MCF 10A (cell line): ENCODE data around the gene FBXW5. TPM values are rescaled to one million over a fixed set of nuclear protein-coding genes. Genes with fewer than 3 reads are reported as not detected.
A peak's percentile ranks its signal among the peaks of the same experiment; 100 is the strongest.

Experiments
- BruUV-seq: library from RNA; stranded (reverse); fragments of 400-500 nt; replicated peaks from 2 replicates; lab custom pipeline; 2021; lab: Mats Ljungman, UMichigan
- CTCF ChIA-PET: fragments of 300-600 bp; sonication (Branson Sonifier 250); formaldehyde crosslinking; extraction: SDS; loops from one replicate; lab custom pipeline; 2021; ENCODE audit warnings: antibody characterized with exemption, inconsistent platforms; lab: Yijun Ruan, JAX
- POLR2A ChIA-PET: fragments of 300-600, 350-650 bp; sonication (Branson Sonifier 250); formaldehyde crosslinking; extraction: SDS; loops from one replicate; lab custom pipeline; 2020; ENCODE audit warnings: antibody characterized with exemption, inconsistent platforms; lab: Yijun Ruan, JAX
- DNase-seq: peaks from one replicate; pipeline ENCODE4 v3.0.0-alpha.2; 2018; ENCODE audit not compliant: unreplicated experiment
- H3K27ac Mint-ChIP-seq: one replicate; pipeline ENCODE4 v1.8.0; 2022; ENCODE audit warnings: mild to moderate bottlenecking, low read depth, mixed read lengths; ENCODE audit not compliant: unreplicated experiment
- H3K27me3 Mint-ChIP-seq: one replicate; pipeline ENCODE4 v1.8.0; 2022; ENCODE audit warnings: mixed read lengths; ENCODE audit not compliant: insufficient read depth, unreplicated experiment
- H3K36me3 Mint-ChIP-seq: one replicate; pipeline ENCODE4 v1.8.0; 2022; ENCODE audit warnings: mild to moderate bottlenecking, moderate library complexity, mixed read lengths; ENCODE audit not compliant: insufficient read depth, unreplicated experiment
- H3K4me1 Mint-ChIP-seq: one replicate; pipeline ENCODE4 v1.8.0; 2022; ENCODE audit warnings: mixed read lengths; ENCODE audit not compliant: insufficient read depth, unreplicated experiment
- H3K4me3 Mint-ChIP-seq: one replicate; pipeline ENCODE4 v1.8.0; 2022; ENCODE audit warnings: mild to moderate bottlenecking, moderate library complexity, mixed read lengths; ENCODE audit not compliant: unreplicated experiment
- H3K9me3 Mint-ChIP-seq: one replicate; pipeline ENCODE4 v1.8.0; 2022; ENCODE audit warnings: mixed read lengths; ENCODE audit not compliant: unreplicated experiment
- intact Hi-C: fragments of 100-400 bp; cut with micrococcal nuclease; formaldehyde crosslinking; loops from 2 replicates; pipeline ENCODE4 v1.14.1; 2022
- total RNA-seq: library from RNA; stranded (reverse); gene quantifications from 2 replicates; pipeline ENCODE4 v1.2.3, GENCODE V29; 2022
- TF ChIP-seq, protein P1 (sequence below): fragments of 200-600 bp; IDR thresholded peaks from one replicate; pipeline ENCODE4 v1.8.0; 2022; ENCODE audit warnings: antibody characterized with exemption, mild to moderate bottlenecking; ENCODE audit not compliant: unreplicated experiment

Gene FBXW5
- total RNA-seq, 1 experiment from 2014 or later: 100 TPM

DNA sequence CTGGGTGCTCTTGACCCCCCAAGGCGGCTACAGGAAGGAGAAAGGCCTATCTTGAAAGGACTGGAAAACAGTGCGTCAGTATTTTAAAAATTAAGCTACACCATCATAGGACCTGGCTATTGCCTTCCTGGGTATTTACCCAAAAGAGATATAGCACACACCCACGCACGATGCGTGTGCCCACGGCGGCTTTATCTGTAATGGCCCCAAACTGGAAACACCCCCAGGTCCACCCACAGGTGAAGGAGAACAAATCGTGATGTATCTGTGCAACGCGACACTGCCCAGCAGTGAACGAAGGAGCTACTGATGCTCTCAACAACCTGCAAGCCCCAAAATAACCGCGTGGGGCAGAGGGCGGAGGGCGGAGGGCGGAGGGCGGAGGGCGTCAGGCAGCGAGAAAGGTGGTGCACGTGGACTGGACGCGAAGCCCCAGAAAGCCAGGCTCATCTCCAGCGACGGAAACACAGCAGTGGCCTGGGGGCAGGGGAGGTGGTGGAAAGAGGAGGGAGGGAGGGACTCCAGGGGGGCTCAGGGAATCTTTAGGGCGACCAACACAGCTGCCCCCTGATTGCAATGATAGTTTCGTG, 20.4 kb upstream of the FBXW5 start:
- Mint-ChIP-seq H3K36me3 (peaks cover 7% of the 10 kb centered on the region), H3K27ac (no peak overlapping the region), H3K4me1 (peaks cover 9% of the 10 kb centered on the region), H3K9me3 (no peaks in the 10 kb centered on the region), H3K27me3 (no peaks in the 10 kb centered on the region), H3K4me3 (no peak overlapping the region)
- ChIA-PET POLR2A (interaction anchor here (0.6 to 1.2 kb wide), 4 partner anchors 10 to 123 kb away, joined by 3 to 4 read pairs (median 3); partner anchors contain the start of gene AJM1), CTCF (interaction anchor here (0.8 to 1.6 kb wide), 3 partner anchors 10 to 199 kb away, joined by 3 to 4 read pairs (median 3); no protein-coding TSS in a partner anchor)
- TF ChIP-seq, protein P1, sequence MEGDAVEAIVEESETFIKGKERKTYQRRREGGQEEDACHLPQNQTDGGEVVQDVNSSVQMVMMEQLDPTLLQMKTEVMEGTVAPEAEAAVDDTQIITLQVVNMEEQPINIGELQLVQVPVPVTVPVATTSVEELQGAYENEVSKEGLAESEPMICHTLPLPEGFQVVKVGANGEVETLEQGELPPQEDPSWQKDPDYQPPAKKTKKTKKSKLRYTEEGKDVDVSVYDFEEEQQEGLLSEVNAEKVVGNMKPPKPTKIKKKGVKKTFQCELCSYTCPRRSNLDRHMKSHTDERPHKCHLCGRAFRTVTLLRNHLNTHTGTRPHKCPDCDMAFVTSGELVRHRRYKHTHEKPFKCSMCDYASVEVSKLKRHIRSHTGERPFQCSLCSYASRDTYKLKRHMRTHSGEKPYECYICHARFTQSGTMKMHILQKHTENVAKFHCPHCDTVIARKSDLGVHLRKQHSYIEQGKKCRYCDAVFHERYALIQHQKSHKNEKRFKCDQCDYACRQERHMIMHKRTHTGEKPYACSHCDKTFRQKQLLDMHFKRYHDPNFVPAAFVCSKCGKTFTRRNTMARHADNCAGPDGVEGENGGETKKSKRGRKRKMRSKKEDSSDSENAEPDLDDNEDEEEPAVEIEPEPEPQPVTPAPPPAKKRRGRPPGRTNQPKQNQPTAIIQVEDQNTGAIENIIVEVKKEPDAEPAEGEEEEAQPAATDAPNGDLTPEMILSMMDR: no peak
- intact Hi-C loops: no loop called here
- no peak for DNase-seq
- BruUV-seq: no TSS peak

DNA sequence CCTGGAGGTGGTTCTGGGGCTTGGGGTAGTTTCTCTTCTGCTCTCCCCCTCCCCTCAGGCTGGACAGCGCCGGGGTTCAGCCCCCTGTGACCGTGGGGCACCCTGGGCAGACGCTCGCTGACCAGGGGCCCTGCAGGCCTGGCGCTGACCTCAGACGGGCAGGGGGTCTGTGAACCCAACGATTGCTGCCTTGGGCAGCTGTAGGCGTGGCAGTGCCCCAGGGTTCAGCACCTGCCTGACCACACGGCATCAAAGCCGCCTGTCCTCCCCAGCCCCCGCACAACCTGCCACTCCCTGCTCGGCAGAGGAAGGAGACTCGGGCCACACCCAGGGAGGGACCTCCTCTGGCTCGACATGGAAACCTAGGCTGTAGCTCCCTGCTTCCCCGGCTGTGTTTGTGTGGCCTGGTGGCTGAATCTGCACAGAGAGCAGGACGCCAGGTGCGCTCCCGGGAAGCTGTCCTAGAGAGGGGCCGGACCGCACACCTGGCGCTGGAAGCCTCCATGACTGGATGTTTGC, 19.7 kb upstream of the FBXW5 start:
- H3K27me3 Mint-ChIP-seq: no peaks in the 10 kb centered on the region
- ChIA-PET POLR2A (interaction anchor here (0.6 to 1.2 kb wide), 4 partner anchors 9 to 122 kb away, joined by 3 to 4 read pairs (median 3); partner anchors contain the start of gene AJM1), CTCF (interaction anchor here (0.7 to 1.6 kb wide), 3 partner anchors 16 to 198 kb away, joined by 3 to 4 read pairs (median 4); no protein-coding TSS in a partner anchor)
- H3K27ac Mint-ChIP-seq: no peak overlapping the region
- peaks cover 10% of the 10 kb centered on the region for H3K4me1 Mint-ChIP-seq
- no TSS peak for BruUV-seq
- TF ChIP-seq, protein P1: no peak
- DNase-seq: peak; percentile 33
- peaks cover 7% of the 10 kb centered on the region for H3K36me3 Mint-ChIP-seq
- no peak overlapping the region for H3K4me3 Mint-ChIP-seq
- H3K9me3 Mint-ChIP-seq: no peaks in the 10 kb centered on the region
- intact Hi-C loops: no loop called here

DNA sequence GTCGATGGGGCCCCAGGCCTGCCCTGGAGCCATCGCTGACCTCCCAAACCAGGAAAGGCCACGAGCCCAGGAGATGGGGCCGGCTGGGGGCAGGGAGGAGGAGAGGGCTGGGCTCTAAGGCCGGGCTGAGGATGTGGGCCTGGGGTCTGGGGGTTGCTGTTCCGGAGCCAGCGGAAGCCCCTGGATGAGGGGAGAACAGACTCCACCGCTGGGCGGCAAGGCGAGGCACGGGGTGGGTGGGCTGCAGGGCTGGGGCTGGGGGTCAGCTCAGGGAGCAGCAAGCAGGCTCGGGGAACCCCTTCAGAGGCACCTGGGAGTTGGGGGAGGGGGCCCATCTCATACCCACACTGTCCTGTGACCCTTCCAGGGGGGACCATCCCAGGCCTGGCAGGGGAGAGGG, 19.2 kb upstream of the FBXW5 start:
- Mint-ChIP-seq H3K36me3 (peaks cover 7% of the 10 kb centered on the region), H3K9me3 (no peaks in the 10 kb centered on the region)
- no TSS peak for BruUV-seq

DNA sequence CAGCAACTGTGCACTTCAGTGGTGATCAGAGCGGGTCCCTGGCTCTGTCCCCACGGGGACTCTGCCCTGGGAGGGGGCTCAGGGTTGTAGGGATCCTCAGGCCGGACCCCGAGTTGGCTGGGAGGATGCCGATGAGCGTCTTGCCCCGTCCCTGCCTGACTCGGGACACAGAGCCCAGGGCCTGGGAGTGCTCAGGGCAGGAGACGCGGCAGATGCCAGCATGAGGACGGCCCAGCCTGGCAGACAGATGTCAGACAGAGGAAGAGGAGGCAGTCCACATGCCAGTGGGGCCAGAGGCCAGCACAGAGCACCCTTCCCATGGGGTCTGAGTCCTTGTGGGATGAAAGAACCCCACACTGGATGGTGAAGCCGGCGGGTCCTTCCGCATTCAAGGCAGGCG, 18.8 kb upstream of the FBXW5 start:
- CTCF ChIA-PET: no interaction called here
- TF ChIP-seq, protein P1: no peak
- Mint-ChIP-seq H3K4me1 (peaks cover 10% of the 10 kb centered on the region), H3K9me3 (no peaks in the 10 kb centered on the region), H3K36me3 (peaks cover 7% of the 10 kb centered on the region), H3K4me3 (no peak overlapping the region), H3K27ac (no peak overlapping the region), H3K27me3 (no peaks in the 10 kb centered on the region)
- no peak for DNase-seq
- POLR2A ChIA-PET: no interaction called here
- intact Hi-C loops: no loop called here
- no TSS peak for BruUV-seq

More for the DNA sequence above, 19.2 kb upstream of the FBXW5 start:
- POLR2A ChIA-PET: interaction anchor here (0.9 to 1.2 kb wide), 3 partner anchors 8 to 121 kb away, joined by 3 to 4 read pairs (median 3); partner anchors contain the start of gene AJM1
- Mint-ChIP-seq H3K4me1 (peaks cover 10% of the 10 kb centered on the region), H3K4me3 (no peak overlapping the region), H3K27me3 (no peaks in the 10 kb centered on the region), H3K27ac (no peak overlapping the region)
- DNase-seq: no peak
- TF ChIP-seq, protein P1: no peak
- CTCF ChIA-PET: interaction anchor here (0.7 to 1.5 kb wide), 2 partner anchors 16 to 169 kb away, joined by 4 read pairs; no protein-coding TSS in a partner anchor
- intact Hi-C loops: no loop called here
